ENCODE results near the gene PET117. TPM values are rescaled to one million over a fixed set of nuclear protein-coding genes. Genes with fewer than 3 reads are reported as not detected.
"Not testable (repeated sequence)": the region's sequence is repeated elsewhere in the genome, so short reads cannot be mapped to it uniquely, and the experiment has no call there.

Gene PET117
- total and polyA plus RNA-seq, 2 donors (not counting 1 experiment from before 2014, with no cell fraction given): 2.1 to 13.0 TPM

GRCh38 chr20:18093388-18093787, 44.3 kb upstream of the PET117 start:
- Mint-ChIP-seq H3K9me3 (ENCODE audit: insufficient read depth) (no peaks in the 10 kb centered on the region), H3K27ac (no peak overlapping the region), H3K27me3 (peaks cover 18% of the 10 kb centered on the region), H3K4me3 (no peak overlapping the region), H3K4me1 (no peaks in the 10 kb centered on the region)
- Histone ChIP-seq H3K4me1 (ENCODE audit: control insufficient read depth in 2 of 2, insufficient read depth in 2 of 2, low read length in 2 of 2) (no peaks in the 10 kb centered on the region), H3K4me2 (replicated peaks; ENCODE audit: low read depth, low read length, poor library complexity, severe bottlenecking) (no peak overlapping the region), H3K79me2 (ENCODE audit: control insufficient read depth, insufficient read depth, low read length) (no peaks in the 10 kb centered on the region), H3K9me3 (ENCODE audit: control extremely low read depth in 1 of 3, control insufficient read depth in 2 of 3, insufficient read depth in 1 of 3, low read length in 2 of 3) (no peaks in the 10 kb centered on the region), H2AFZ (ENCODE audit: insufficient read depth, low read depth, low read length, poor library complexity, severe bottlenecking) (no peak overlapping the region), H3K27me3 (replicated peaks in 1 of 4; ENCODE audit: control extremely low read depth in 1 of 4, control insufficient read depth in 3 of 4, insufficient read depth in 4 of 4, low read length in 3 of 4) (peaks cover 0 to 3% (median 1%) of the 10 kb centered on the region in 4 experiments), H3K36me3 (replicated peaks in 1 of 2; ENCODE audit: control extremely low read depth in 1 of 2, control insufficient read depth in 1 of 2, extremely low read depth in 1 of 2, insufficient read depth in 2 of 2, low read length in 1 of 2) (no peaks in the 10 kb centered on the region), H3K9ac (ENCODE audit: low read length) (no peak overlapping the region), H4K20me1 (ENCODE audit: control insufficient read depth, insufficient read depth, low read length, poor library complexity, severe bottlenecking) (no peaks in the 10 kb centered on the region), H3K4me3 (ENCODE audit: control extremely low read depth in 1 of 5, extremely low read depth in 1 of 5, insufficient read depth in 1 of 5, low read depth in 2 of 5, low read length in 4 of 5) (no peak overlapping the region), H3K27ac (ENCODE audit: low read length in 2 of 2) (no peak overlapping the region)
- intact Hi-C loops (cut with micrococcal nuclease): no loop called here
- TF ChIP-seq, protein P1, sequence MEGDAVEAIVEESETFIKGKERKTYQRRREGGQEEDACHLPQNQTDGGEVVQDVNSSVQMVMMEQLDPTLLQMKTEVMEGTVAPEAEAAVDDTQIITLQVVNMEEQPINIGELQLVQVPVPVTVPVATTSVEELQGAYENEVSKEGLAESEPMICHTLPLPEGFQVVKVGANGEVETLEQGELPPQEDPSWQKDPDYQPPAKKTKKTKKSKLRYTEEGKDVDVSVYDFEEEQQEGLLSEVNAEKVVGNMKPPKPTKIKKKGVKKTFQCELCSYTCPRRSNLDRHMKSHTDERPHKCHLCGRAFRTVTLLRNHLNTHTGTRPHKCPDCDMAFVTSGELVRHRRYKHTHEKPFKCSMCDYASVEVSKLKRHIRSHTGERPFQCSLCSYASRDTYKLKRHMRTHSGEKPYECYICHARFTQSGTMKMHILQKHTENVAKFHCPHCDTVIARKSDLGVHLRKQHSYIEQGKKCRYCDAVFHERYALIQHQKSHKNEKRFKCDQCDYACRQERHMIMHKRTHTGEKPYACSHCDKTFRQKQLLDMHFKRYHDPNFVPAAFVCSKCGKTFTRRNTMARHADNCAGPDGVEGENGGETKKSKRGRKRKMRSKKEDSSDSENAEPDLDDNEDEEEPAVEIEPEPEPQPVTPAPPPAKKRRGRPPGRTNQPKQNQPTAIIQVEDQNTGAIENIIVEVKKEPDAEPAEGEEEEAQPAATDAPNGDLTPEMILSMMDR (IDR thresholded peaks at IDR 0.05): no peak
- TF ChIP-seq EZH2 (IDR thresholded peaks at IDR 0.05; ENCODE audit: borderline replicate concordance, insufficient read depth, low read depth, low read length, poor library complexity, severe bottlenecking): no peak
- WGBS (ENCODE audit: insufficient coverage): 88% methylated on average over 7 of the region's 10 CpGs
- no peak for ATAC-seq (ENCODE audit: low read depth)
- no peak for DNase-seq
- ChIA-PET POLR2A (no interaction called here), CTCF (no interaction called here)

DNA sequence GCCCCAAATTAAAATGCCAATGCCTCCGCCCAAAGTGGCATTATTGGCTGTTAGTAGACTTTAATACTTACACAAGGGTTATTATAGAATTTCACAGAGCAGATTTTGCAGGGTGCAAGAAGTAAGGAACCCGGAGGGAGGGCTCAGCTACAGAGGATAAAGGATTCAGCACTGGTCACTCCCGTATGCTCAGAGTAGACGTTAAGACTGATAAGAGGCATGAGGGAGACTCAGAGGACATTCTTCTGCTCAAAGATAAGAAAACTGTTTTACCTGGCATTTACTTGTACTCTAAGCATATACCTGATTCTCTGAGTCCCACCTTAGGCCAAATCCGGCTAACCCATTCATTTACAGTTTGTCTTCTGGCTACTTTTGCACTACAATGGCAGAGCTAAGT, 43.5 kb upstream of the PET117 start:
- Mint-ChIP-seq H3K4me3 (no peak overlapping the region), H3K4me1 (no peaks in the 10 kb centered on the region), H3K27ac (no peak overlapping the region), H3K9me3 (ENCODE audit: insufficient read depth) (no peaks in the 10 kb centered on the region), H3K27me3 (peaks cover 23% of the 10 kb centered on the region)
- no peak overlapping the region for H3K4me2 ChIP-seq (replicated peaks; ENCODE audit: low read depth, low read length, poor library complexity, severe bottlenecking)
- DNase-seq (no peak), ATAC-seq (ENCODE audit: low read depth) (no peak)
- no peaks in the 10 kb centered on the region for H3K79me2 ChIP-seq (ENCODE audit: control insufficient read depth, insufficient read depth, low read length)
- no peaks in the 10 kb centered on the region for H3K36me3 ChIP-seq (replicated peaks in 1 of 2; ENCODE audit: control extremely low read depth in 1 of 2, control insufficient read depth in 1 of 2, extremely low read depth in 1 of 2, insufficient read depth in 2 of 2, low read length in 1 of 2)
- TF ChIP-seq, protein P1 (IDR thresholded peaks at IDR 0.05): no peak
- no peak for TF ChIP-seq EZH2 (IDR thresholded peaks at IDR 0.05; ENCODE audit: borderline replicate concordance, insufficient read depth, low read depth, low read length, poor library complexity, severe bottlenecking)
- intact Hi-C loops (cut with micrococcal nuclease): no loop called here
- H3K4me3 ChIP-seq (ENCODE audit: control extremely low read depth in 1 of 5, extremely low read depth in 1 of 5, insufficient read depth in 1 of 5, low read depth in 2 of 5, low read length in 4 of 5): no peak overlapping the region
- H3K4me1 ChIP-seq (ENCODE audit: control insufficient read depth in 2 of 2, insufficient read depth in 2 of 2, low read length in 2 of 2): no peaks in the 10 kb centered on the region
- no peaks in the 10 kb centered on the region for H4K20me1 ChIP-seq (ENCODE audit: control insufficient read depth, insufficient read depth, low read length, poor library complexity, severe bottlenecking)
- H3K27ac ChIP-seq (ENCODE audit: low read length in 2 of 2): no peak overlapping the region
- no peaks in the 10 kb centered on the region for H3K9me3 ChIP-seq (ENCODE audit: control extremely low read depth in 1 of 3, control insufficient read depth in 2 of 3, insufficient read depth in 1 of 3, low read length in 2 of 3)
- CTCF ChIA-PET: no interaction called here
- 84% methylated on average over 4 of the region's 5 CpGs for WGBS (ENCODE audit: insufficient coverage)
- no peak overlapping the region for H3K9ac ChIP-seq (ENCODE audit: low read length)
- H3K27me3 ChIP-seq (replicated peaks in 1 of 4; ENCODE audit: control extremely low read depth in 1 of 4, control insufficient read depth in 3 of 4, insufficient read depth in 4 of 4, low read length in 3 of 4): peaks cover 0 to 5% (median 1%) of the 10 kb centered on the region in 4 experiments
- no peak overlapping the region for H2AFZ ChIP-seq (ENCODE audit: insufficient read depth, low read depth, low read length, poor library complexity, severe bottlenecking)
- POLR2A ChIA-PET: no interaction called here

GRCh38 chr20:18100569-18100968, 37.1 kb upstream of the PET117 start:
- H2AFZ ChIP-seq (ENCODE audit: insufficient read depth, low read depth, low read length, poor library complexity, severe bottlenecking); H3K4me2 ChIP-seq (replicated peaks; ENCODE audit: low read depth, low read length, poor library complexity, severe bottlenecking); H3K79me2 ChIP-seq (ENCODE audit: control insufficient read depth, insufficient read depth, low read length); H3K9me3 ChIP-seq (ENCODE audit: control extremely low read depth in 1 of 3, control insufficient read depth in 2 of 3, insufficient read depth in 1 of 3, low read length in 2 of 3); DNase-seq; CTCF ChIA-PET; H3K9me3 Mint-ChIP-seq (ENCODE audit: insufficient read depth); H3K4me1 ChIP-seq (ENCODE audit: control insufficient read depth in 2 of 2, insufficient read depth in 2 of 2, low read length in 2 of 2); intact Hi-C loops (cut with micrococcal nuclease); H3K27ac Mint-ChIP-seq; H3K36me3 ChIP-seq (replicated peaks in 1 of 2; ENCODE audit: control extremely low read depth in 1 of 2, control insufficient read depth in 1 of 2, extremely low read depth in 1 of 2, insufficient read depth in 2 of 2, low read length in 1 of 2); H3K4me1 Mint-ChIP-seq; H4K20me1 ChIP-seq (ENCODE audit: control insufficient read depth, insufficient read depth, low read length, poor library complexity, severe bottlenecking); POLR2A ChIA-PET; H3K9ac ChIP-seq (ENCODE audit: low read length); ATAC-seq (ENCODE audit: low read depth); H3K4me3 ChIP-seq (ENCODE audit: control extremely low read depth in 1 of 5, extremely low read depth in 1 of 5, insufficient read depth in 1 of 5, low read depth in 2 of 5, low read length in 4 of 5); H3K27ac ChIP-seq (ENCODE audit: low read length in 2 of 2); H3K27me3 ChIP-seq (replicated peaks in 1 of 4; ENCODE audit: control extremely low read depth in 1 of 4, control insufficient read depth in 3 of 4, insufficient read depth in 4 of 4, low read length in 3 of 4); H3K4me3 Mint-ChIP-seq: not testable (repeated sequence)
- 96% methylated on average over 6 of the region's 11 CpGs for WGBS (ENCODE audit: insufficient coverage)
- peaks cover 28% of the 10 kb centered on the region for H3K27me3 Mint-ChIP-seq

Measured in B cell (primary cell).